ENCODE measurements around the gene U2AF2. TPM values are rescaled to one million over a fixed set of nuclear protein-coding genes. Genes with fewer than 3 reads are reported as not detected.

The U2AF2 gene
- total RNA-seq, 3 donors from 2014 or later (not counting 1 experiment from before 2014, with no cell fraction given), result 304 to 322 (median 321) TPM

DNA sequence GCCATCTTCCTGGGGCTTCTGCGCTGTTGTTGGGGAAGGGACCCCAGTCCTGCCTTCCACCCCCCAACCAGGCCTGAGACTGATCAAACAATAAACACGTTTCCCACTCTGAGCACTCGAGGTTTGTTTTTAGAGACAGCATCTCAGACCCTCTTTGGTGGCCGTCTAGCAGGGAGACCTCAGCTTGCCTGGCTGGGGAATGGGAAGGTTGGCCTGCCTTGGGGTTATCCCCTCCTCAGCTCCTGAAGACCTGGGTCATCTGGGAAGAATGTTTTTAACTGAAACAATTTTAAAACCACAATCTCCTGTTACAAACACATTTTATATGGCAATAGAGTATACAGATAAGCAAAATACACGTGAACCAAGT lies 9.3 kb upstream of the U2AF2 start:
- peaks cover 61% of the 10 kb centered on the region for H3K4me1 ChIP-seq (ENCODE audit: control insufficient read depth, insufficient read depth, low read length)
- H3K36me3 ChIP-seq (ENCODE audit: control insufficient read depth, insufficient read depth, low read length), result peaks cover 13% of the 10 kb centered on the region
- Mint-ChIP-seq H3K9me3 (no peaks in the 10 kb centered on the region), H3K27me3 (ENCODE audit: low read depth in 2 of 2) (peaks cover 0 to 3% of the 10 kb centered on the region in 2 donors), H3K4me1 (peaks cover 27 to 53% of the 10 kb centered on the region in 2 donors), H3K36me3 (no peaks in the 10 kb centered on the region), H3K27ac (no peak overlapping the region), H3K4me3 (peak overlapping the region; percentile 42)
- intact Hi-C loops (cut with micrococcal nuclease), result no loop called here
- H3K27me3 ChIP-seq (ENCODE audit: control insufficient read depth, insufficient read depth, low read length), result no peaks in the 10 kb centered on the region
- ATAC-seq, result no peak
- H3K4me3 ChIP-seq (ENCODE audit: low read length), result no peak overlapping the region
- no peaks in the 10 kb centered on the region for H3K9me3 ChIP-seq (ENCODE audit: control insufficient read depth, insufficient read depth, low read length)
- TF ChIP-seq, protein P1, sequence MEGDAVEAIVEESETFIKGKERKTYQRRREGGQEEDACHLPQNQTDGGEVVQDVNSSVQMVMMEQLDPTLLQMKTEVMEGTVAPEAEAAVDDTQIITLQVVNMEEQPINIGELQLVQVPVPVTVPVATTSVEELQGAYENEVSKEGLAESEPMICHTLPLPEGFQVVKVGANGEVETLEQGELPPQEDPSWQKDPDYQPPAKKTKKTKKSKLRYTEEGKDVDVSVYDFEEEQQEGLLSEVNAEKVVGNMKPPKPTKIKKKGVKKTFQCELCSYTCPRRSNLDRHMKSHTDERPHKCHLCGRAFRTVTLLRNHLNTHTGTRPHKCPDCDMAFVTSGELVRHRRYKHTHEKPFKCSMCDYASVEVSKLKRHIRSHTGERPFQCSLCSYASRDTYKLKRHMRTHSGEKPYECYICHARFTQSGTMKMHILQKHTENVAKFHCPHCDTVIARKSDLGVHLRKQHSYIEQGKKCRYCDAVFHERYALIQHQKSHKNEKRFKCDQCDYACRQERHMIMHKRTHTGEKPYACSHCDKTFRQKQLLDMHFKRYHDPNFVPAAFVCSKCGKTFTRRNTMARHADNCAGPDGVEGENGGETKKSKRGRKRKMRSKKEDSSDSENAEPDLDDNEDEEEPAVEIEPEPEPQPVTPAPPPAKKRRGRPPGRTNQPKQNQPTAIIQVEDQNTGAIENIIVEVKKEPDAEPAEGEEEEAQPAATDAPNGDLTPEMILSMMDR (IDR thresholded peaks at IDR 0.05), result no peak
- no peak overlapping the region for H3K27ac ChIP-seq (ENCODE audit: low read length)
- 90% methylated on average over 5 of the region's 5 CpGs for WGBS (ENCODE audit: insufficient coverage)
- DNase-seq, result no peak

DNA sequence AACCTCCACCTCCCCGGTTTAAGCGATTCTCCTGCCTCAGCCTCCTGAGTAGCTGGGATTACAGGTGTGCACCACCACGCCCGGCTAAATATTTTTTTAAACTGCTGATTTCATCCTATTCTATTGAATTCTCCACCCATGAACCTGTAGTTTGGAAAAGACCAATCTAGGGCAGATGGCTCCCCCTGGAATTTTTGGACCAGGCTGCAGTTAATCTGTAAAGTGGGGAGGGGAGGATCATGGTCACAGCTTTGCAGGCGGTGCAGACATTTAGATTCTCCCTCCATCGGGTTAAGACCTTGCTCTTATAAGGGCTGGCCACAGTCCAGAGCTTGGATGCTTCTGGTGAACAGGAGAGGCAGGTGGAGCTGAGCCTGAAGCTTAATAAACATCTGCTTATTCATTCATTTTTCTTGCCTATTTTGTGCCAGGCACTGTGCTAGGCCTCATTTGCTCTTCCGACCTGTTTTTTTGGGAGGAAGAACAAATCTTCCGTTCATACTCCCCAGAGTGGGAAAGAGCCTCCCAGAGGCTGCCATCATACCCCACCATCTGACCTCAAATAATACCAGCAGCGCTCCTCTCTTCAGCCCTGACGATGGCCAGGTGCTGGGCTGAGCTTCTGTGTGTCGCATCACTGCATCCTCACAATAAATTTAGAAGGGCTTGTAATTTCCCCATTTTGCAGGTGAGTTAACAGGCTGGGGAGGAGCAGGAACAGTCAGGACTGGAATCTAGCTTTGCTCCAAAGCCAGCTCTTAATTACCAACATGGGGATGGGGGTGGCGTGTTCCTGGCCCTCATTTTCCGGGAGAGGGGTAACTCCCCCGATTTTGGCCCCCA lies 7.7 kb upstream of the U2AF2 start:
- no peaks in the 10 kb centered on the region for H3K9me3 Mint-ChIP-seq
- WGBS (ENCODE audit: insufficient coverage), result 64% methylated on average over 14 of the region's 14 CpGs
- no peaks in the 10 kb centered on the region for H3K9me3 ChIP-seq (ENCODE audit: control insufficient read depth, insufficient read depth, low read length)
- H3K27me3 Mint-ChIP-seq (ENCODE audit: low read depth in 2 of 2), result peaks cover 0 to 7% of the 10 kb centered on the region in 2 donors
- intact Hi-C loops (cut with micrococcal nuclease), result no loop called here
- H3K27ac Mint-ChIP-seq, result peak overlapping the region in 1 of 2 donors; percentile 42
- H3K27ac ChIP-seq (ENCODE audit: low read length), result peak overlapping the region; percentile 48
- H3K4me1 Mint-ChIP-seq, result peaks cover 19 to 43% of the 10 kb centered on the region in 2 donors
- DNase-seq (no peak), ATAC-seq (no peak)
- H3K4me3 ChIP-seq (ENCODE audit: low read length), result peak overlapping the region; percentile 61
- H3K27me3 ChIP-seq (ENCODE audit: control insufficient read depth, insufficient read depth, low read length), result no peaks in the 10 kb centered on the region
- TF ChIP-seq, protein P1 (IDR thresholded peaks at IDR 0.05), result no peak
- H3K4me1 ChIP-seq (ENCODE audit: control insufficient read depth, insufficient read depth, low read length), result peaks cover 49% of the 10 kb centered on the region
- H3K4me3 Mint-ChIP-seq, result peak overlapping the region; percentile 79
- H3K36me3 ChIP-seq (ENCODE audit: control insufficient read depth, insufficient read depth, low read length), result peaks cover 13% of the 10 kb centered on the region
- H3K36me3 Mint-ChIP-seq, result no peaks in the 10 kb centered on the region

DNA sequence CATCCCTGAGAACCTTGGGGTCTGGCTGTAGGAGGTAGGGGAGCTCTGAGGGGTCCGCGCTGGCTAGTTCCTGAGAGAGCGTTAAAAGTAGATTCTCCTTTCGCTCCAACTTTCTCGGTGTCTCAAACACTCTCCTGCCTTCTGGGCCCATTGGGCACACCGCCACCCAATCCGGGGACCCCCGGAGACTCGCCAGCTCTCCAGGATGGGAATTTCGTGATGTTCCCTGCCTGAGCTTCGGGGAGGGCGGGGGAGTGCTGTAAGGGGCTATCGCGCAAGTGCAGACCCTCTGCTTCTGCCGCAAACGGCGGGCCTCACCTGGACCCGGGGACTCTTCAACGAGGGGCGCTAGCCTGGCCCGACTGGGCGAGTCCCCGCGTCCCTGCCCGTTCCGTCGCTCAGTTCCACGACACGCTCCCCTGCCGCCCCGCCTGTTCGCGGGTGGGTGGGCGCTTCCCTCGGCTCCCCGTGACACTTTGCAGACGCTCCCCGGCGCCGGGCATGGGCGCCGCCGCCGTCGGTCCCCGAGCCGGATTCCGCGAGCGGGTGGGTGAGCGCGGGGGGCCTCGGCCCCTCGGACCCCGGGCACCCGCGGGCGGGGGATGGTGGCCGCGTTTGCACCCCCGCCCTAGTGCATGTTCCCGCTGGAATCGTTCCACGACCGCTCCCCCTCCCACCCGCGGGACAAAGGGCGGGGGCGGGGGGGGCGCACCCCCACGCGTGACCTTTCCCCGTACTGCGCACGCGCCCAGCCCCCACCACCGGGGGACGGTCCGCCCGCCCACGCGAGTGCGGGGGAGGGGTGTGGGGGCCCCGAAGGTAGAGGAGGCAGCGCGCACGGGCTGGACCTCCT lies 6.9 kb upstream of the U2AF2 start, which contains the start of gene CCDC106:
CCDC106 (plus strand) TSS at position 481 of the 853 bp plus-strand sequence. CDS start 835 bp downstream, outside the sequence.
- Histone ChIP-seq H3K36me3 (ENCODE audit: control insufficient read depth, insufficient read depth, low read length) (peaks cover 13% of the 10 kb centered on the region), H3K4me1 (ENCODE audit: control insufficient read depth, insufficient read depth, low read length) (peaks cover 42% of the 10 kb centered on the region), H3K27ac (ENCODE audit: low read length) (peak within 1 kb of the TSS; percentile 48), H3K4me3 (ENCODE audit: low read length) (peak within 1 kb of the TSS; percentile 61), H3K27me3 (ENCODE audit: control insufficient read depth, insufficient read depth, low read length) (no peaks in the 10 kb centered on the region), H3K9me3 (ENCODE audit: control insufficient read depth, insufficient read depth, low read length) (no peaks in the 10 kb centered on the region)
- ATAC-seq (peak; percentile 36 to 51 (median 49)), DNase-seq (peak in 1 of 2 donors; percentile 64)
- H3K27ac Mint-ChIP-seq, result peak within 1 kb of the TSS in 1 of 2 donors; percentile 76
- H3K36me3 Mint-ChIP-seq, result no peaks in the 10 kb centered on the region
- intact Hi-C loops (cut with micrococcal nuclease), result no loop called here
- H3K4me3 Mint-ChIP-seq, result peak within 1 kb of the TSS; percentile 83
- H3K4me1 Mint-ChIP-seq, result peaks cover 14 to 39% of the 10 kb centered on the region in 2 donors
- WGBS (ENCODE audit: insufficient coverage), result 2% methylated on average over 85 of the region's 87 CpGs
- TF ChIP-seq, protein P1 (IDR thresholded peaks at IDR 0.05), result no peak
- H3K9me3 Mint-ChIP-seq, result no peaks in the 10 kb centered on the region
- H3K27me3 Mint-ChIP-seq (ENCODE audit: low read depth in 2 of 2), result peaks cover 0 to 7% of the 10 kb centered on the region in 2 donors

Measured in natural killer cell (primary cell).